SHP77 treated with DMSO at 0.1 percent for 48 hours (cell line): Measurements from ENCODE around the gene CDK5R1.

Experiments used
- DNase-seq: peaks from one replicate; lab custom pipeline; 2025; lab: John Stamatoyannopoulos, UW

Gene CDK5R1

GRCh38 chr17:32471652-32472051, 15.1 kb upstream of the CDK5R1 start:
- DNase-seq, result no peak

GRCh38 chr17:32475258-32475657, 11.5 kb upstream of the CDK5R1 start:
- DNase-seq, result no peak

- DNase-seq, result no peak
These were observed 9.6 kb upstream of the CDK5R1 start for GRCh38 chr17:32477220-32477619.

- no peak for DNase-seq
These were observed 7.6 kb upstream of the CDK5R1 start for GRCh38 chr17:32479074-32479617.

- DNase-seq, result no peak
These were observed 5.6 kb upstream of the CDK5R1 start for GRCh38 chr17:32481193-32481592.

- DNase-seq, result no peak
These were observed 4.0 kb upstream of the CDK5R1 start for GRCh38 chr17:32482568-32483320.

GRCh38 chr17:32483451-32484019, 3.3 kb upstream of the CDK5R1 start:
- peak; percentile 3 for DNase-seq

GRCh38 chr17:32484041-32484461, 2.7 kb upstream of the CDK5R1 start:
- no peak for DNase-seq

GRCh38 chr17:32484628-32485027, 2.2 kb upstream of the CDK5R1 start:
- no peak for DNase-seq

GRCh38 chr17:32485261-32486110, 1.3 kb upstream of the CDK5R1 start:
- no peak for DNase-seq

- peak; percentile 45 for DNase-seq
These were observed 587 bp upstream of the CDK5R1 start for GRCh38 chr17:32486111-32486700.

- DNase-seq, result peak; percentile 4
These were observed 832 bp downstream of the CDK5R1 start for GRCh38 chr17:32487473-32488176.

GRCh38 chr17:32488177-32488542, 1.4 kb downstream of the CDK5R1 start:
- DNase-seq, result no peak

- no peak for DNase-seq
These were observed 1.9 kb downstream of the CDK5R1 start for GRCh38 chr17:32488604-32489180.

GRCh38 chr17:32489320-32490100, 2.7 kb downstream of the CDK5R1 start:
- DNase-seq, result no peak

- DNase-seq, result no peak
These were observed 3.3 kb downstream of the CDK5R1 start for GRCh38 chr17:32490101-32490482.

- DNase-seq, result no peak
These were observed 4.8 kb downstream of the CDK5R1 start for GRCh38 chr17:32491371-32492263.

GRCh38 chr17:32492264-32492589, 5.4 kb downstream of the CDK5R1 start:
- DNase-seq, result no peak

GRCh38 chr17:32492648-32493289, 6.0 kb downstream of the CDK5R1 start:
- DNase-seq, result no peak
